Measurements from ENCODE around the gene P3H2.
A peak's percentile ranks its signal among the peaks of the same experiment; 100 is the strongest.

P3H2 gene

DNA sequence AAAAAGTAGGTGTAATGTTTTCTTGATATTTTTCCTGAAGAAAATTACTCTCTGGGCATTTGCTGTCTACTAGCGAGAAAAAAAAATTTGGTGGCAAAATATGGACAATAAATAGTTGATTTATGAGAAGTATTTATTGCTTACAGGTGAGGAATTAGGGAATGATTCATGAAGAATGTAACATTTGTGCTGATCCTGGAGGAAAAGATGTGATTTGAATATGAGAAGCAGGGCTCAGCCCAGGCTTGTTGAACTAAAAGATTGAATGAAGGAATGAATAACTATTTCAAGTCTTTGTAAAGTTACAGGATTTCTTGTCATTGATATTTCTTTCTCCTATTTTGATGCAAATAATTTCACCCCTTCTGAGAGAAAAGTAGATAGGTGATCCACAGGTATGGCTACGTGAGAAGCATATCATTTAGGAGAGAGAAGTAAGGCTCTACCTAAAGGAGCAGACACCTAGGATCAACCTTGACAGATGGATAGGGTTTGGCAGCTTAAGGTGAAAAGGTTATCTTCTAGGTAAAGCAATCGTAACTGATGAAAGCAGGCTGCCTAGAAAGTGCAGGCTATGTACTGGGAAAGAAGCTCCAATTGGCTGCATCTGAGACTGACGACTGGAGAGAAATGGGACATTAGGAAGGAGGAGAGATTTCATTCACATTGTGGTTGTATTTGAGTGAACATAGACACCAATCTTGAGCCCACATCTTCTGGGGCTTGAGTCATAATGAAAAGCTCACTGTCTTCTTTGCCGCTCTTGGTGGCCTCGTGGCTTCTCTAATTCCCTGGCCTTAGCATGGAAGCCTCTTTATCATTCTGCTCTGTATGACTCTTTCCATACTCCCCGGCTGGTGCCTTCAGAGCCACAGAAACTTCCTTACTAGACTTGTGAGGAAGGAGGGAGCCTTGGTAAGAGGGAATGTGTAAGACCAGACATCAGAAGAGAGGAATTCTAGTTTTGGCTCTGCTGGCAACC, 106.5 kb downstream of the P3H2 start:
- no peak for DNase-seq

DNA sequence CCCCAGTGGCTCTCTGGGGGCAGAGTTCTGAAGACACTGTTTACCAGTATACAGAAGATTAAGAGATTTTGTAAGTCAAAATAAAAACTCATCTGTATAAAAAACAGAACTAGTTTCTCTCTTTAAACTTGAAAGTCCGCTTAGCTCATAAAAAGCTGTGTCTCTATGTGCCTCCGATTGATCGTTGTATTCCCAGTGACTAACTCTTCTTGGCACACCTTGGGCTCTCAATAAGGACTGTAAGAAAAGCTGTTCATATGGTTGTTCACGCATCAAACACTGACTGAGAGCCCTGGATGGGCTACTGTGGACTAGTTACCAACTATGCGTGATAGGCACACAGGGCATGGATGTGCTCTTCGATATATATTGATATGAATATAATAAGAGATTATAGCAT, 107.9 kb downstream of the P3H2 start:
- no peak for DNase-seq

DNA sequence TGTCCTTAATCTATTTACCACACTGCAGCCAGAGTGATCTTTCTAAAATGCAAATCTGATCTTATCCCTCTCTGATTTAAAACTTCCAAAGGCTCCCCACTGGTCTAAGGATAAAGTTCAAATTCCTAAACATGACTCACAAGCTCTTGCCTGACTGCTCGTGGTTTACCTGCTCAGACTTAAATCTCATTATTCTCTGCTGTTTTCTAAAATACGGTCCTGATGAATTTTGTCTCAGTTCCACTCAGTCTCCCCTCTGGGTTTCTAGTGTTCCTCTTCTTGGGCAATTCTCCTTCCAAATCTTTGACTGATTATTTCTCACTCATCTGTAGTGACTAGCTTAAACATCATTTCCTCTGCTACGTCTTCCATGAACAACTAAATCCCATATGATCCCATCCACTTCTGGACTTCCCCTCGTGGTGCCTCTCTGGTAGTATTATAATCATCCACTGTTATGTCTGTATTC, 108.3 kb downstream of the P3H2 start:
- no peak for DNase-seq

DNA sequence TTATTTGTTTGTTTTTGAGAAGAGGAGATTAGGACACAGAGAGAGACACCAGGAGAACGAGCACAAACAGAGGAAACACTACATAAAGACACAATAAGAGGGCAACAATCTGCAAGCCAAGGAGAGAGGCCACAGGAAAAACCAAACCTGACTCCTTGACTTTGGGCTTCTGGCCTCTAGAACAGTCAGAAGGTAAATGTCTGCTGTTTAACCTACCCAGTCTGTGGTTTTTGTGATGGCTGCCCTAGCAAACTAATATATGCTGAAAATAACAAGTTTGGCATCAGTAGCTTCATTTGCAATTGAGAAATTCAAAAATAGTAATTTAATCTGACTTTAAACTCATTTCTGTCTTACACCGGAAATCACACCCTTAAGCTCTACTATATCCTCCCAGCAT, 110.2 kb downstream of the P3H2 start:
- DNase-seq = no peak

DNA sequence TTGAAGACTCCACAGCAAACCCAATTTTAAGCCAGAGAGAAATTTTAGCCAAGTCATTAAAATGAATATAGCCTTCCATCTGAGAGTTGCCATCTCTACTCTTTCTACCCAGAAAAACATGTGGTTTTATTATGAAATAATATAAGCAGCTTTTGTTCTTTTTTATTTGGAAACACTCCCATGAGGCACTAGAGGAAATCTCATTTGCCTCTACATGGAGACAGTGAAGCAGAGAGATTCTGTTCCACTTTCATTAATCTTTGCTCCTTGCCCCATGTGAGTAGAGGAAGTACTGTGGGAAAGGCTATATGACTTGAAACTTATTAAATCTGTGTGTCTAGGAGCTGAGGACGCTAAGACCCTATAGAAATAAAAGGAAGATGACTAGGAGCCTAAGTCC, 111.1 kb downstream of the P3H2 start:
- peak; percentile 7 for DNase-seq

DNA sequence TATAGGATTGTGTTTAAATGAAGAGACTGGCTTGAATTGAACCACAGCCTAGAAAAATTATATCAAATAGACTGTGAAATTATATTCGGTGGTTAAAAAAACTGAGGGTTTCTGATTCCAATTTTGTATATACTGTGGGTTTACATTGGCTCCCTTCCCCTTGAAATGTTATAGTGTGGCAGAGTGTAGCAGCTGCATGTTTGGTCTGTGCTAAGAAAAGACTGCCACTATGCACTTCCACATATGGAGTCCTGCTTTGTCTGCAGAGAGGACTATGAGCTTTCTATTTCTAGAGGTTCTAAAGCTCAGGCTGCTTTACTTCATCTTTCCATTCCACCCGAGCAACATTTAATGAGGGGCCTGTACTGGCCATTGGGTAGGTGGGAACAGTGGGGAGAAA, 112.3 kb downstream of the P3H2 start:
- no peak for DNase-seq

DNA sequence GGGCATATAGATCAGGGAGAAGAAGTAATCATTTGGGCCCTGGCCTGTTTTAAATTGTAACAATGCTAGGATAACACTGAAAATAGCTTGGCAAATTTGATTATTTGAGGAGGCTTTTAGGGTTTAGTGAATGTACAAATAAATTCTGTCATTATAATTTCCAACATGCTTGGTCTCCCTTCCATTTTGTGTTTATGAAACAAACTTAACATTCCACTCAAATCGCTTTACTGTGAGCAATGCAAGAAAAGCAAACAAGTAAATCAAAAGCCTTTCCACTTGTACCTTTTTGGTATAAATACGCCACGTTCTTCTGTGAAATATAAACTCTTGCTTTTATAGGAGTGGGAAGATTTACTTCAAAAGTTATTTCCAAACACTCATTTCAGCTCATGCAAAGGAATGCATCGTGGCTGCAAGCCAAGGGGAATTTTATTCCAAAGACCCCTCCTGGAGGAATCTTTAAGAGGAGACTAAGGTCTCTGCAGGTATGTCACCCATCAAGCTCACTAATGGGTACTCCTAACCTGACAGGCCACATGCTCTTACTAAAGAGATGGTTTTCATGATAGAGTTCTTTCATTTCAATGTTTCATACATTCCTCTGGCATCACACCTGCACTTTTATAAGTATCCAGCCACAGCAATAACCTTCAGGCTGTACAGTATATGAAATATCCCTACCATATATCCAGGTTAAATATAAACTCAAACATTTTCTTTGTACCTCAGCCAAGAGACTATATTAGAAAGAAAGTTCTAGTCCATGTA, 115.2 kb downstream of the P3H2 start:
- no peak for DNase-seq

DNA sequence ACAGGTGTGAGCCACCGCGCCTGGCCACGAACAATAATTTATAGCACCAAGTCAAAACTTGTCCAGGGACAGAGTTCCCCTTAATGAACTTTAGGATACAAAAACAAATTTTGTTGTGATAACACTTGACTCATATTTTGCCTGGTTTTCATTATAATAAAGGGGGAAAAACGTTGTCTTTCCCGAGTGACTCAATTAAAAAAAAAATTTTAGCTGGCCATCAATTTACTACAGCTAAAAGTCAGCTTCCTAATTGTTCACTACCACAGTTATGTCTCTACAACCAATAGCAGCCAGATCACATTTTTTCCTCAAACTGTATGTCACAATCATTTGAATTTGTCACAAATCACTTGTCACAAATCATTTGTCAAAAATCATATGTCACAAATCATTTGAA, 116.0 kb downstream of the P3H2 start:
- no peak for DNase-seq

DNA sequence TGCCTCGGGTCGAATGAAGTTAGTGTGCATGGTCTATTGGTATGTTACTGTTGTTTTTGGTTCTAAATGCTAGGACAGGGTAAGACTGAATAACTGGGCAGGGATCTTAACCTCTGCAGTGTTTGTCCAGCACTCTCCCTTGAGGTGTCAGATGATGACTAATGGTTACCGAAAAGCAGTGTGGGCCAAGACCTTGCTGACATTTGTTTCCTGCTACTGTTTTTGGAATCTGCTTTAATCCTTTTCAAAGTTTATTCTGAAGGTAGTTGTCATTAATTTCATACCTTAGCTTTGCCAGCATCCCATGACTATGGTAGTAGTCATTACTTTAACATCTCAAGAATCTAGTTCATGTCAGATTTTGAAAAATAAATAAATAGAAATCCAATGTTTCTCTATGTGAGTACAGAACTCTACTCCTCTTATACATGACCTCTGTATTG, 117.0 kb downstream of the P3H2 start:
- DNase-seq = no peak

DNA sequence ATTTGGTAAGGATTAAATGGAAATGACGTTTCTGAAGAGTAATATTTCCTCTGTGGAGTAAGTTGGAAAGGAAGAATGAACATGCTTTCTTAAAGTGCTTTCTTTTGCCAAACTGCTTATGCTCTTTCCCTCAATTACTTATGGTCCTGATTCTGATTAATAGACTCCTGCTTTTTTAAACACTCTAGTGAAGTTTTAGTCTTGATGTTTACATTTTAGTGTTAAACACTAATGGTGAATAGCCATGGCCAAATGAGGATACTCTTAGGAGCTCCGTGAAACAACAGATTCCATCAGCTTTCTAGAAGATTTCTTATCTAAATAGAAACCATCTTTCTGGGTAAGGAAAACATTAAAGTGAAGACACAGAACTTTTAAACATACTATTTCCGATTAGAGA, 117.6 kb downstream of the P3H2 start:
- DNase-seq = no peak

DNA sequence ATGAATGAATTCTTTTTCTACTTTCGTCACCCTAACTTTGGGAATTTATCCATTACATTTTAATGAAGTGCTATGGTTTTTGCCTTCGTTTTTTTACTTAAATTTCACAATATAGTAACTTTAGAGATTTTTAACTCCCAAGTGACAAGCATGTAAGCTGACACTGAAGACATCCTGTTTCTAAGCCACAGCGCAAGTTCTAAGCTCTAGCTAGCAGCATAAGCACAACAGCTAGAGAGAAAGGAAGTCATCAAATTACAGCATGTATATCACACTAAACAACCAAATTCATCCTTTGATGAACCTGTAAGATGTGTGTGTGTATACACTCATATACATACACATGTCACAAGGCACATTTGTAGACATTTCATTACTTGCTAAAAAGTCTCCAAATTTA, 119.3 kb downstream of the P3H2 start:
- no peak for DNase-seq

DNA sequence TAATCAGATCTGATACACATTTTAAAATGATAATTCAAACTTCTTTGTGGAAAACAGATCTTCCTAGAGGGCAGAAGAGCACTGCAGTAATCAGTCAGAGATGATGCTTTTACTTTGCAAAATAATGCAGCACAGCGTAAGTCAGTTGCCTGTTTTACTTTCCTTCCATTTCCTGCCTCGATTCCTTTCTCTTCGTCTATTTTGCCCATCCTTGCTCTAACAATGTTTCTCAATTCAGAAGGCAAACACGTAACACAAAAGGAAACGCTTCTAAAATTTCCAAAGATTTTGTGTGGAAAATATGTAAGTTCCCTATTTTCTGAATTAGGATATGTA, 119.9 kb downstream of the P3H2 start:
- DNase-seq = no peak

DNA sequence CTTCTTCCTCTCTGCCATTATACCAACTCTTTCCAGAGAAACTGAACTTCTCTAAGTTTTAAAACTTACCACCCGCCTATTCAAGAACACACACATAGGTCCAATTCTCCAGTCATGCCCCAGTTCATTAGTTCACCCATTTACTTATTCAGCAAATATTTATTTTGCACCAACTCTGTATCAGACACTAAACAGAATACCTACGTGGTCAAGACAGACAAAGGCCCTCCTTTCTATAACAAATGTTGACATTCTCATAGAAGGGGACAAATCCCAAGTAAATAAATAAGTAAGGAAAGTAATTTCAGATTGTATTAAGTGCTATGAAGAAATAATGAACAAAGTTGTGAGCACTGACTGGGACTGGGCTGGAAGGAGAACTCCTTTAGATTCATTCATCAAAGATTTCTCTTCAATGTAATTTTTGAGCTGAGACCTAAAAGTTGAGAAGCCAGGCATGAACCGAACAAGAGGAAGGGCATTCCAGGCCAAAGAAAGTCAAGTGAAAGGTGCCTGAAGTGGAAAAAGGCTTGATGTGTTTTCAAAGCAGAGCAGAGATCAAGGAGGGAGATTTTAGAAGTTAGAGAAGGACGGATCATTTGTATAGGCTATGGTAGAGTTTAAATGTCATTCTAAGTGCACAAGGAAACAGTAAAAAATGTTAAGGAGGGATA, 120.4 kb downstream of the P3H2 start:
- no peak for DNase-seq

DNA sequence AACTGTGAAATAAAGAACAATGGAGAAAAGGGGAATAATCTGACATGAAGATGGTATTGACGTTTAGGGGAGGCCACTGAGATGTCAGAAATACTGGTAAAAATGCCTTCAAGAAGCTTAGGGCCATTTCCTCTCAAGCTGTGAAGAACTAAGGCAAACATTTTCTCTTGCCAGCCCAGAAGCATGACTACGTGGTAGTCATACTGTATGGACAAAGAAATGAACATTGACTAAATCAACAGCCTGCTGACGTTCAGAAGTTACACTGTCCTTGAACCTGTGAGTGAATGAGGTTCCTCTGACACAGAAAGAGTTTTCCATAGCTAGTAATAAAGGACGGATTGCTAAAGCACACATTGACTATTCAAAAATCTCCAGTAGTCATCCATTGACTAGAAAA, 121.0 kb downstream of the P3H2 start:
- no peak for DNase-seq

DNA sequence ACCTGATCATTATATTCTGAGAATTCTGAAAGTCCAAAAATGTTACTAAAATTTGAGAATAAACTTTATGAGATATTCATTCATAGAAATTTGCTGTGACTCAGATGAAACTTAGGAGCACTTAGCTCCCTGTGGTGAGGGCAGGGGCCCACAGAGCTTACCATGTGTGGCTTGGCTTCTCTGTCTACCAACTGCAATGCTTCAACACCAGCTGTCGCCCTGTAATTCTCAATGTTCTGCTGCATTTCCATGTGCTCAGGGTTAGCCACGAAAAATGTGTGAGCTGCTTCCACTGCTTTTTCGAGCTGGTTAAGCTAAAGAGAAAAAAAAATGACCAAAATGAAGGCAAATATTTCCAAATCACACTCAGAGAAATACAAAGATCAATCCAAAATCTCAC, 125.6 kb downstream of the P3H2 start:
- DNase-seq = no peak

DNA sequence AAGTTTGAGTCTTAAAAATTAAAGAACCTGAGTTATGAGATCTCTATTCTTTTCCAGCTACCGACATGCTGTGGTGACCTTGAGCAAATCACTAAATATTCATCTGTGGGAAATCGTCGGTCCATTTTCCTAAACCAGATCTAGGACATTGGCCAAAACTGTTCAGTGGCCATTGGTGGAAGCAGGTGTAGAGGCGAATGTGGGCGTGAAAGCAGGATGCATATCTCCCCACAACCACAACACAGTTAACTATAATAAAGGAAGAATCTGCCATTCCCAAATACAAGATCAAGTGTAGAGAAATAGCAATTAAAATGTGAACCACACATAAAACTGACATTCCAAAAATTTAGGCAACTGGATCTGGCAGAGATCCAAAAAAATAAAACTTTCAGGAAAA, 129.9 kb downstream of the P3H2 start:
- no peak for DNase-seq

DNA sequence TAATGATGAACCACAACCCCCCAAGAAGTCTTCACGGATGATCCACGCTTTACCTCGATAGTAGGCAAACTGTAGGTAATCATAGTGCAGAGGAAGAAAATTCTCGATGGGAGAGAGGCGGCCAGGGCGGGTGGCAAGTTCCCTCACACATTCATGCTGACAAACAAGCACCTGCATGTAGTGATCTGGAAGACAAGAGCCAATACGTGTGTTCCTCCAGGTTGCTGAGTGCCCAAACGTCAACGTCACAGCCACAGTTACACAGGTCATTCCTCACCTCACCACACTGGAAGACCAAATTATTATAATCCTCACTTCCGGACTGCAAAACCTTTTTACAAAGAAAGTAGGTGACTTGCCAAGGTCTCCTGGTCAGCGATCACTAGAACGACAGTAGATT, 131.8 kb downstream of the P3H2 start:
- DNase-seq = no peak

DNA sequence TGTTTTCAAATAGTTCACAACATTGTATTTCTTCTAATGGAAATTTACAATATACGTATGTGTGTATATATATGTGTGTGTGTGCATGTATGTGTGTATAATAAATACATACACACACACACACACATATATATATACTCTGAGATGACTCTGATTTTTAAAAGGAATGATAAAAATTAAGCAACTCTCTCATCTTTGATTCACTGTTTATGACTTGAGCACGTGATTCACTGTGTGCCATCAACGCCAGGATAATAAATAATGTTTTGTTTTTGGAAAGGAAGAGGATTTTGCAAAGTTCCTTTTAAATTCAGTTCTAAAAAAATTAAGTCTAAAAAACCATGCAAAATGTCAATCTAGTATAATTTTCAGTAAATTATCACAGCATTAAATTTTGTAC, 132.4 kb downstream of the P3H2 start:
- DNase-seq = no peak

DNA sequence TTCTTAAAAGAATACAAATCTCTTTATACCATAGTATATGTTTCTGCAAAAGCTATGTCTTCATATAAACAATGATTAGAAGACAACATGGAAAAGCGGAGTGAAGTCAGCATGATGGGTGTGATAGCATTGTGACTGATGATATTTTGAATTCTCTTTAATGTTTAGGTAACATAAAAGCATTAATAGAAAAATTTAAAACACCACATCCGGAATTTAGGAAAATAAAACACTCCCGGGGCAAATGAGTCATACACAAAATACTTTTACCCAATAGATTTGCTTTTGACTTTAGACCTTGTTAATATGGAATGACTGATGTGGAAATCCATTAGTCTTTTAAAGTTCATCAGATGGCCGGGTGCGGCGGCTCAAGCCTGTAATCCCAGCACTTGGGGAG, 134.7 kb downstream of the P3H2 start:
- DNase-seq = no peak

DNA sequence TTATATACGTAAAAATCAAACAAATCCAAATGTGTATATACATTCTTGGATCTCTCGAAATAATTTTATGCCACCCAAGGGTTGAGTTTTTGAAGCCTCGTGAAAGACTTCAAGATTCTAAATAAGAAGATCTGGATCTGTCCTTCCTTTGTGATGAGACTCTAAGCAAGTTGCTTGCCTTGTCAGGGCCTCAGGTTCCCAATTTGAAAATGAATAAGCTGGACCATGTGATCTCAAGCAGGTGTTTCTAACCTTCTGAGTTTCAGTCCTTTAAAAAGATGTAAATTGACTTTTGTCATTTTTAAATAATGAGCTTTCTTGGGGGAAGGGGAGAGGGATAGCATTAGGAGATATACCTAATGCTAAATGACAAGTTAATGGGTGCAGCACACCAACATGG, 137.1 kb downstream of the P3H2 start:
- DNase-seq = no peak

DNA sequence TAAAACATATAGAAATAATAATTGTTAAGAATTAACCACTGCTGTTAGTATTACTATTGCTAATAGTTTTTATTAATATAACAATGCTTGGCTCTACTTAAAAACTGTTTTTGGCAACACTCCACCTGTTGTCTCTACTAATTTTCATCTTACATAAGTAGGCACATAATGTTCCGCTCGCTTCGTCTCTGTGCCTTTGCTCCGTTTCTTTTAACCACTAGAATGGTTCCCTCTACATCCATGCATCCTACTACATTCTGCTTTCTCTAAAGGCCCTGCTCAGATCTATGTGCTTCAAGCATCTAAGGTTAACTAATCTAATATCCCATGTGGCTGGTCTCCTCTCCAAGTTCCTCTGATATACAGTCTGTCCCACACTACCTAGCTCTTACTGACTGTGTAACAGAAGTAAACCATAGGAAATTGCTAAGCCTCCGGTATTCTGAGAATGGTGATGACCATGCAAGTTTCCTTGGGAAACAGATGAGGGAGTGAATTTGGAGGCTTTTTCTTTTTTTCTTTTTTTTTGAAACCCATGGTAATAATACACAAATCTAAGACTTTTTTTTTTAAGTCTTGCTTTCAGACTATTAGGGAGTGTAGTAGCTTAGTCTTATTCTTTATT, 138.3 kb downstream of the P3H2 start:
- no peak for DNase-seq

DNA sequence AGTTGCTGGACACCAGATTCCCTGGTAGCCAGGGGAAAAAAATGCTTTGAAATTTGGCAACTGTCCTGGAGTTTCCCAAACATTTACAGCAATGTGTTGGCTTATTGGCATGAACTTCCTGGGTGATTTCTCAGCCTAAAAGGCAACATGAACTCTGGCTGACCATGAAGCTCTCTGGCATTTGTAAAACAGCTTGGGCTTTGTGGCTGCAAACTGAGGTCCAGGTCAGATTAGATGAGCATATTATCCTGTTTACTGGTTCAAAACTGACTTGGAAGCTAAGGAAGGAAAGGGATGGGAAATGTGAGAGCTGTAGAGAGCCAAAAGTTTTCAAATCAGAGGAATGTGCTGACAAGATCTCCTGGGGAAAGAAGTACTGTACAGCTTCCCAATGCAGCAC, 139.0 kb downstream of the P3H2 start:
- DNase-seq = no peak

DNA sequence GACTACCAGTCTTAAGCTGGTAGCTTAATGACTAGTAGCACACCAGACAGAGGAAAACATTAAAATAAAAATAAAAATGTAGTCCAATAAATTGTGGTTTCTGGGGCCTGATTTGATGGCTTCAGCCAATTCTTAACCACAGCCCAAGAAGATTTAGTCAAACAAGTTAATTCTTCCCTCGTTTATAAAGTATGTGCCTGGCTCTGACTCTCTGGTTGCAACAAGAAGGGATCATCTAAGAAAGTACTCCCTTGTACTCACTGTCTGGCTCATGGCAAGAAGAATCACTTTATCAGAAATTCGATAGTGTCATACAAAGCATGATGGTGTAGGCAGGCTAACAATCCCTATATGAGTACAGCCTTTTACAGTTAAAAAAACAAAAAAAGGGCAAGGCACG, 141.9 kb downstream of the P3H2 start:
- no peak for DNase-seq
